H1 (cell line): ENCODE results near the gene SMYD3. TPM values are rescaled to one million over a fixed set of nuclear protein-coding genes. Genes with fewer than 3 reads are reported as not detected.

Experiments
- USF2 ChIP-seq: IDR thresholded peaks from 2 replicates; pipeline ENCODE4 v1.6.1; 2011; ENCODE audit warnings: low read length, improper control_type of control experiment
- polyA plus RNA-seq, 7 experiments: library from polyadenylated mRNA; depleted of rRNA in 3 of 7; stranded (reverse) in 5 of 7; unstranded in 2 of 7; fragments of >200 nt in 5 of 7; fragments of 200-250 nt in 2 of 7; gene quantifications; 1 replicate in 5 of 7; 2 replicates in 1 of 7; 4 replicates in 1 of 7; pipeline versions ENCODE4 v1.2.1 to v1.2.3, GENCODE V29; 2011 to 2013; ENCODE audit warnings: missing spikeins in 2 of 7, mixed read lengths in 2 of 7
- total RNA-seq: library from RNA; stranded (reverse); fragmentation: NEBNext Ultra II Directional; extraction: Animal tissue kit (Norgen Biotek cat#: 25700); gene quantifications from 2 replicates; pipeline ENCODE4 v1.2.1, GENCODE V29; 2021

Gene SMYD3
- total and polyA plus RNA-seq, 2 of the 8 experiments (the other 6 are each of a cell fraction or from before 2014, with no cell fraction given), result 17.3 to 25.4 TPM

- no peak for TF ChIP-seq USF2
These were observed 791.1 kb downstream of the SMYD3 start (continued) for GRCh38 chr1:245715970-245716369.
